GM19240 (cell line): Measurements from ENCODE around the gene ADAM12.

Experiments
- DNase-seq: peaks from one replicate; pipeline ENCODE4 v3.0.0; 2011; ENCODE audit warnings: low spot score; ENCODE audit not compliant: insufficient read length

ADAM12 gene

GRCh38 chr10:126087153-126087680 lies 301.1 kb downstream of the ADAM12 start:
- DNase-seq: no peak

GRCh38 chr10:126085806-126086205 lies 302.5 kb downstream of the ADAM12 start:
- DNase-seq: no peak

- no peak for DNase-seq
Measured at GRCh38 chr10:126084369-126084768, 303.9 kb downstream of the ADAM12 start.

GRCh38 chr10:126083009-126083408 lies 305.3 kb downstream of the ADAM12 start:
- no peak for DNase-seq

DNA sequence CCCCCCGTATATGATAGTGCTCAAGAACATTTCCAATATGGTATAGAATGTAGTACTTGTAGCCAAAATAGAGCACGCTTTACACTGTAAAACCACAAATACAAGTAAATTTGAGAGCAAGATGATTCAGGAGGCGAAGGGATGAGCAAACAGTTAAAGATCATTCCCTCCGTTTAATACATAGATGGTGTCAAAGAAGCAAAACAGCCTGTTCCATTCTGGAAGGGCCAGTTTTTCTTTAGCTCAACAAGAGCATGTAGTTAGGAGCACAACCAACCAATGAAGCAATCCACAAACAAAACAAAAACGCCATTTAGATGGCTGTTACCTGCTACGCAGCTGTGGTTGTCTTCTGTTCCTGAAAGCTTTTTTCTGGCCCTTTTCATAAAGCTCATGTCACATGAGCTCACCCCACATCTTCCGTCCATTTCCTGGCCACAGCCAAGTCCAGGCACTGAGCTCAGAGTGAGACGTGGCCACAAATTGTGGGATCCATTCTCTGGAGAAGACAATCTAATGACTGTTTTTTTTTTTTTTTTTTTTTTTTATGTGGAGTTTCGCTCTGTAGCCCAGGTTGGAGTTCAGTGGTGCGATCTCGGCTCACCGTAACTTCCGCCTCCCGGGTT lies 306.3 kb downstream of the ADAM12 start:
- DNase-seq: no peak

GRCh38 chr10:126080879-126081411 lies 307.3 kb downstream of the ADAM12 start:
- no peak for DNase-seq

DNA sequence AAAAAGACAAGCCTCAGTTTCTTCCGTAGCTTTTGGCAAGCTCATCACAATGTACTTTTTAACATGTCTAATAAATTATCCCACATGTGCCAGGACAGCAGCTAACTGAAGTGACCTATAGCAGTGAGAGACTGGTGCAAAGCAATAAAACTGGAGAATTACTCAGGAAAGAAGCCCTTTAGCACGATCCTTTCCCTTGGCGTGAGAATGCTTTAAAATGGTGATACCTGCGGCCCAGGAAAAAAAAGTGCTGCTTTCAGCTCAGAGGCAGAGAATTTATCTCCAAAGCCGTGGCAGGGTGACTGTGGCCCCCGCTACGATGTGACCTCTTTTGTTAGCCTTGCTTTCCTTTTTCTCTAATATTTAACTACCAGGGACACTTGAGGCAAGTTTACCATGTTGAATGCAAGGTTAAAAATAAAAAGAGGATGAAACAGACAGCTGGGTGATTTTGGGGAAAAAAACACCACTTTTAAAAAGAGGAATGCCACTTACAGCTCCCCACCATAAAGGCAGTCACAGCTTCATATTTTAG lies 307.9 kb downstream of the ADAM12 start:
- no peak for DNase-seq

GRCh38 chr10:126075009-126075408 lies 313.3 kb downstream of the ADAM12 start:
- DNase-seq: no peak

DNA sequence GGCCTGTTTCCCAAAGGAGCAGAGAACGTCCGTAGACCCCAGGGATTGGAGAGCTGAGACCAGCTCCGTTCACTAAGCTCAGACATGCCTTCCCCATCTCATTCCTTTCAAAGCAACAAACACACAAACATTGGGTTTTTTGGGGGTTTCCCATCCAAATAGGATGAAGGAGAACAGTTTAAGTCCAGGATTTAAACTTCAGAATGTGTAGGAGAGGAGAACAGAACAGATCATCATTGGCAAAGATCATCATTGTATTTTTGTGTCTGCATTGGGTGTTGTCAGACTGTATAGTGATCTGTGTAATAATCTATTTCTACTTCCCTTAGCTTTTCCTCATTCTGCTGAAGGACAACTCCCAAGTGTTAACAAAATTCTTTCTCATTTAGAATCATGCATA lies 314.0 kb downstream of the ADAM12 start:
- DNase-seq: no peak

DNA sequence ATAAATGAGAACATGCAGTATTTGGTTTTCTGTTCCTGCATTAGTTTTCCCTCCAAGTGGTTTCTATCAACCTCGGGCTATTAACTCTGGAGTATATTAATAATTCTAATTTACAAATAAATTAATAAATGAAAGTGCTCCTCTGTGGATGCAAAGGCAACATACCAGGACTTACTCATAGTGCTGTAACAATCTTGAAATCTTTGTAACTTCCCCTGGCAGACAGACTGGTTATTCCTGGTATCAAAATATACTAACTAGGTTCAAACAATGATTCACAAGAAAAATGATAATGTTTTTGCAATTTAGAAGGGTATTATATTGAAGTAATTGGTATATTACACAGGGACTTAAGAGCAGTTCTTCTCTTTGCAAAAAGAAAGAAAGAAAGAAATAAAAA lies 314.7 kb downstream of the ADAM12 start:
- DNase-seq: no peak

DNA sequence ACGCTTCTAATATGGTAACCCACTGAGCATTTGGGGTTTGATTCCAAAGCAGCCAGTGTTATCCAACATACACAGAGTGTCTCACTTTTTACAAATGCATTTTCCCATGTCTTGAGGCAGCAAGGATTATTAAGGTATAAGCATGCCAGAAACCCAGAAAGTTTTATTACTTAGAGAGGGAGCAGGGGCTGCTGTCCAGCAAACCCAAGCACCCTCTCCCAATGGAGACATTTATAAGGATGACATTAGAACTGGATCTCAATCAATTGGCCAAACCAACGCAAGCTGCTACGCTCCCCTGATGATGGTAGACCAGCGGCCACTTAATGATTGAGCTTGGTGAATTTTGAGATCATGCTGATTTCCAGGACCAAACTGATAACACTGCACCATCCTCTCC lies 315.7 kb downstream of the ADAM12 start:
- no peak for DNase-seq

GRCh38 chr10:126070476-126071215 lies 317.6 kb downstream of the ADAM12 start:
- no peak for DNase-seq

DNA sequence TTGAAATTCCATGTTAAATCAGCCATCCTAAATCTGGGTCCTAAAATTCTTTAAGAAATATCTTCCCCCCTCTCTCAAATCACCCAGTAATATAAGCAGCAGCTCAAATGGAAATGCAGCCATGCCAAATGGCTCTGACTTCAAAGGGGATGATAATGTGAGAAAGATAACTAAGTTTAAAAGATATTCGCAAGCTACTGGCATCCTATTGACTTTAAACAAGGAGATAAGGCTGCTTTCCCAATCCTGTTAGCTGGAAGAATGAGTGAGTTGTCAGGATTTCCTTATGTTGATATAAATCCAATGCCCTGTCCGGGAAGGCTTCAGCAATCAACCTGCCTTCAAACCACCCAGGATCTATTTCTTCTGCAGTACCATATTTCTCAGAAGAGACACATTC lies 320.0 kb downstream of the ADAM12 start:
- DNase-seq: no peak

DNA sequence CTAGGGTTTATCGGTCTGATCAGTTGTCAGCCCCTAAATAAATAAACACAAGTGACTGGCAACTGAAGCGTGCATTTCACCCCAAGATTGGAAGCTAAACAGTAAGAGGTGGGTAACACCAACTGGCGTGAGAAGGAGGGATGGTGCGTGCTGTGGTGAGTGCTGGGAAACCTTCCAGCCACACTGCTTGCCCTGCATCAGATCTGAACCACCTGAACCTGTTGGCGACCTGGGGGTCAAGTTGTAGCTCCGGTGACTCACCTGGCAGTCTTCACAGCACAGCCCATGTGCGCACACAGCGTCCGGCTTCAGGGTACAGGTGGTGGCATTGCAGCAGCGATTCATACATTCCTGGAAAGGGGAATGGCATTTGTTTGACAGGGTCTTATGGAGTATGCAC lies 321.8 kb downstream of the ADAM12 start:
- no peak for DNase-seq

DNA sequence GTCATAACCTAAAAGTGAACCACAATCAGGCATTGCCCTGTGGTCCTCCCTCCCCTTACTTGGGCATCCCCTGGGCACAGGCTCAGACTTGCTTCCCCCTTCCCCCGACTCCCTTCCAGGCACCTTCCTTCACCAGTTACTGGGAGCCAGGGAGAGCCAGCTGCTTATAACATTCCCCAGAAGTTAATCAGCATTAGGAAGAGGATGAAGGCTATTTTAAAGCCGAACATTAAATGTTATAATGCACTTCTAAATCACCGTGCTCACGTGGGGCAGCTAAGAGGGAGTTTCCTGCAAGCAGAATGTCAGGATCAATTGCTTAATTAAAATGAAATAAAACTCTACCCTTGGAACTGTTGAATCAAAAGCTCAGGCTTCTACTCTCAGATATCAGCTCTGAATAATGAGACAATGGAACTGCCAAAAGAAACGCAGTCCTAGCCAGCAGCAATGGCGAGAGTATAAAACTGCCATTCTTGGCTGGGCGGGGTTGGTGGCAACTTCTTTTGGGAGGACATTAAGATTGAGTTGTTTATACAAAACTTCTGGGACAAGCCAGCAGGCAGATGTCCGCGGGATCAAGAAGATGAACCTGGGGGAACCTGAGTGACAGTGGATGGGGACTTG lies 322.4 kb downstream of the ADAM12 start:
- no peak for DNase-seq

DNA sequence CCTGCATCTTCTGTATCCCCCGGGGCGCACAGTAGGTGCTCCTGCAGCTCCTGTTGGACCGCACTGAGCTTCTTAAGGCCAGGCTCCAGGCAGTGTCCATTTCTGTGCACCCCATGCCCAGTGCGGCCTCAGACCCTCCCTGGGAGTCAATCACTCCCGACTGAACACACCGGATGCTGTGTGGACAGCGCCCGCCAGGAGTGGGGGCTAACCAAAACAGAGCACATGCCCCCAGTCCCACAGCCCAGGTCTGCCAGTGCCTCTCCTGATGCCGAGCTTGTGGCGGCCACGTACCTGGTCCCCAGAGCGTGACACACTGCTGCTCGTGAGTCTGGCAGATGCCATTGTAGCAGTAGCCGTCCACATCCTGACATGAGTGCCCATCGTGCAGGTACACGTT lies 323.8 kb downstream of the ADAM12 start:
- no peak for DNase-seq

DNA sequence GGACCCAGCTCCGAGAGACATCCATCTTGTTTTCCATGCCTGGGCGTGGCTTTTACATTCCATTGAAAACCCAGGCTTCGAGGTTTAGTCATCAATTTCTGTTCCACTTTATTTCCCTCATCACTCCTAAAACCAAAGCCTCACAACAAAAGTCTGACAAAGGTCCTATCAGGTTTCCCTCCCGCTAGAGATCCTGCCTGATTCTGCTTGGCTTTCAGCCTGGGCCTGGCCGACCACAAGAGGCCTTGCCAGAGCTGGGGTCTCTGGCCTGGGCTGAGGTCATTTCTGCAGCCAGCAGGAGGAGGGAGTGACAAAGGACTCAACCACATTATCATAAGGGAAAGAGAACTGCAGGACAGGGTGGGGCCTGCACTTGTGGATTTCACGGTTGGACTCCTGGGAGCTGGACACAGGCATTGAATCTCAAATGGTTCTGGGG lies 324.9 kb downstream of the ADAM12 start:
- DNase-seq: no peak

DNA sequence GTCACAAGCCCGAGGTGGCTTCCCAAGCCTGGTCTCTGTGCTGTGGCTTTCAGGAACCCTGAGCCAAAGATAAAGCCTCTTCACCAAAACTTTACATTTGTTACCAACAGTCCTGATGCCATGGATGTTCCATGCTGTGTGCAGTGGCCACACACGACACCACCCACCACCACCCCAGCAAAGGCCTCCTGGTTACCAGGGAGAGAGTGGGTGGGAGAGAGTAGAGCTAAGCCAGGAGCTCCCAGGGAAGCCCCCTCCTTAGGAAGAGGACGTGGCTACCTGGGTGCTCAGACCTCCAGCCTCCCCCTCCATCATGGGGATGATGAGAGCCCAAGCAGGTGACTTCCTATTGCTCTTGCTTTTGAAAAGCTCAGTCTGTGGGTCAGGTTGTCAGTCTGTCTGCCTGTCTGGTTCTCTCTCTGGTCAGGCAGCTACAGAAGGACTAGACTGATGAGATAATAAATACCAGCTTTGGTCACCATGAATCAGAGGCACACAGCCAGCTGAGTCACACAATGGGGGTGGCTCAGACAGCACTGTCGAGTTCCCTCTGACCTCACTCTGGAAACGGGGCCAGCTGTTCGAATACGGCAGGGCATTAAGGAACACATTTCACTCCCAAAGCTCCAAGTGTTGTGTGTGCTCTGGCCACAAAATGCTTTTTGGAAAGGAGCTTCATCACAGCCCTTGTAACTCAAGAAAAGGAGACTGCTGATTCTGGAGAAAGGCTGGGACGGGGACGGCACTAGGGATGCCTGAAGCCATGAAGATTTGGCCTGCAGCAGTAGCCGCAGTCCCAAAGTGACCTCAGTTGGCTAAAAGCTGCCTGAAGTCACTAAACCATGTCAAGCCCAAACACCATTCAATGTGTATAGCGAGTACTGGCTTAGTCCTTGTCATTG lies 325.9 kb downstream of the ADAM12 start:
- DNase-seq: no peak

DNA sequence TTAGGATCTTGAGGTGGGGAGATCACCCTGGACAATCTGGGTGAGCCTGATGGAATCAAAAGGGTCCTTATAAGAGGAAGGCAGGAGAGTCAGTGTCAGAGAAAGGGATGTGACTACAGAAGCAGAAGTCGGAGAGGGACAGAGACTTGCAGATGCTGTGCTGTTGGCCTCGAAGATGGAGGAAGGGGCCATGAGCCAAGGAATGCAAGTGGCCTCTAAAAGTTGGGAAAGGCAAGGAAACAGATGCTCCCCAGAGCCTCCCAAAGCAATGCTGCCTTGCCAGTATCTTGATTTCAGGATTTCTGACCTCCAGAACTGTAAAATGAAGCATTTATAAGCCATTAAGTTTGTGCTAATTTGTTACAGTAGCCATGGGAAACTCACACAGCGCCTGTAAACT lies 326.8 kb downstream of the ADAM12 start:
- DNase-seq: no peak

DNA sequence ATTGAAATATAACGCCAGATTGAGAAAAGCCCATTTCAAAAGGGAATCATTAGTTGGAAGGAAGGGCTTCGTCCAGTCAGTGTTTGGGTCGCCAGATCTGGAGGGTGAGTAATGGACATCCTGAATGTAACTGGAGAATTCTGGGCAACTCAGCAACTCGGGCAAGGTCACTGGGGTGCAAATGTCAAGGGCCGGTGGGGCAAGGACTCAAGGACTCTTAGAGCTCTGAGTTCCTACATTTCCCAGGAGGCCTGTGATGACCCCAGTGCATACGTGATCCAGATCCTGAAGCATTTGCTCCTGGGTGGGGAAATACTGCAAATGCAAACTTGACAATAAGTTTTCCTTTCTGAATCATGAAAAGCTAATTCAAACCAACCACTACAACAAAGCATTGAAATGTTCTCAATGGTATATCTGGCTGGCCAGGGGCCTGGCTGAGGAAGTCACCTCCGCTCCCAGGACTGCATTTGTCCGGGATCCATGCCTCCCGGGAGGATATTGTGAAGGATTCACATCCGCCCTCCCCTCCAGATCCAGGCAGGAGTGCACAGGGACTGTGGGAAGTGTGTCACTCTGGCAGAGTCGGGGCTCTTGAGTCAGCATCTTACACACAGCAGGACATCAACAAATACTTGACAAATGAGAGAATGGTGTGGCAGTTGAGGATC lies 327.9 kb downstream of the ADAM12 start:
- no peak for DNase-seq
